Neural crest cell (in vitro differentiated cells): ENCODE results near the gene SYNGR4. TPM values are rescaled to one million over a fixed set of nuclear protein-coding genes. Genes with fewer than 3 reads are reported as not detected.
A peak's percentile ranks its signal among the peaks of the same experiment; 100 is the strongest.

Source experiments
- DNase-seq: peaks from one replicate; pipeline ENCODE4 v3.0.0; 2021; ENCODE audit warnings: low read depth, mixed read lengths, low spot score
- H3K27ac Mint-ChIP-seq: one replicate; pipeline ENCODE4 v1.8.0; 2021; ENCODE audit warnings: mild to moderate bottlenecking, mixed read lengths; ENCODE audit not compliant: unreplicated experiment
- H3K27me3 Mint-ChIP-seq: 2 replicates; pipeline ENCODE4 v1.8.0; 2021; ENCODE audit warnings: low read depth, mild to moderate bottlenecking, mixed read lengths
- H3K36me3 Mint-ChIP-seq: 2 replicates; pipeline ENCODE4 v1.8.0; 2021; ENCODE audit warnings: low read depth, mild to moderate bottlenecking, mixed read lengths
- H3K4me1 Mint-ChIP-seq: 2 replicates; pipeline ENCODE4 v1.8.0; 2021; ENCODE audit warnings: mixed read lengths
- H3K4me3 Mint-ChIP-seq: one replicate; pipeline ENCODE4 v1.8.0; 2021; ENCODE audit warnings: mild to moderate bottlenecking, mixed read lengths
- H3K9me3 Mint-ChIP-seq: 2 replicates; pipeline ENCODE4 v1.8.0; 2021; ENCODE audit warnings: mixed read lengths
- CTCF ChIP-seq: fragments of 200-600 bp; sonication (generic); conservative IDR thresholded peaks from 2 replicates; pipeline ENCODE4 v1.5.0; 2021; ENCODE audit warnings: antibody characterized with exemption, mild to moderate bottlenecking
- total RNA-seq: library from RNA; stranded (reverse); gene quantifications from 2 replicates; pipeline ENCODE4 v1.2.1, GENCODE V29; 2021

SYNGR4 gene
- total RNA-seq, 1 donor from 2014 or later = not detected

GRCh38 chr19:48353677-48354076 is 10.5 kb upstream of the SYNGR4 start:
- no peak for TF ChIP-seq CTCF
- peaks cover 31% of the 10 kb centered on the region for H3K4me1 Mint-ChIP-seq
- no peak for DNase-seq
- no peaks in the 10 kb centered on the region for H3K9me3 Mint-ChIP-seq
- H3K27me3 Mint-ChIP-seq = peaks cover 38% of the 10 kb centered on the region
- no peaks in the 10 kb centered on the region for H3K36me3 Mint-ChIP-seq
- no peak overlapping the region for H3K4me3 Mint-ChIP-seq
- no peak overlapping the region for H3K27ac Mint-ChIP-seq

GRCh38 chr19:48354332-48354992 is 9.7 kb upstream of the SYNGR4 start:
- peaks cover 36% of the 10 kb centered on the region for H3K27me3 Mint-ChIP-seq
- TF ChIP-seq CTCF = no peak
- DNase-seq = peak; percentile 73
- no peaks in the 10 kb centered on the region for H3K9me3 Mint-ChIP-seq
- peaks cover 32% of the 10 kb centered on the region for H3K4me1 Mint-ChIP-seq
- peak overlapping the region; percentile 87 for H3K27ac Mint-ChIP-seq
- no peaks in the 10 kb centered on the region for H3K36me3 Mint-ChIP-seq
- H3K4me3 Mint-ChIP-seq = peak overlapping the region; percentile 77

- Mint-ChIP-seq H3K27ac (no peak overlapping the region), H3K4me3 (peak overlapping the region; percentile 11), H3K36me3 (no peaks in the 10 kb centered on the region), H3K4me1 (peaks cover 32% of the 10 kb centered on the region), H3K27me3 (peaks cover 39% of the 10 kb centered on the region), H3K9me3 (no peaks in the 10 kb centered on the region)
- TF ChIP-seq CTCF = no peak
- DNase-seq = no peak
Observed at GRCh38 chr19:48355365-48355954, 8.7 kb upstream of the SYNGR4 start.

GRCh38 chr19:48359123-48359522 is 5.0 kb upstream of the SYNGR4 start:
- DNase-seq = no peak
- Mint-ChIP-seq H3K4me1 (peaks cover 34% of the 10 kb centered on the region), H3K36me3 (no peaks in the 10 kb centered on the region), H3K9me3 (peaks cover 2% of the 10 kb centered on the region), H3K27ac (no peak overlapping the region), H3K27me3 (peaks cover 25% of the 10 kb centered on the region), H3K4me3 (no peak overlapping the region)
- TF ChIP-seq CTCF = no peak

- Mint-ChIP-seq H3K27me3 (peaks cover 15% of the 10 kb centered on the region), H3K9me3 (peaks cover 2% of the 10 kb centered on the region), H3K27ac (no peak overlapping the region), H3K36me3 (no peaks in the 10 kb centered on the region), H3K4me3 (peak overlapping the region; percentile 42), H3K4me1 (peaks cover 17% of the 10 kb centered on the region)
- TF ChIP-seq CTCF = no peak
- no peak for DNase-seq
Observed at GRCh38 chr19:48361912-48362311, 2.3 kb upstream of the SYNGR4 start.
